Stimulated activated CD4-positive, alpha-beta T cell treated with anti-CD3 and anti-CD28 coated beads, Interleukin-15, amount 100 ng/mL, for 1 hour (primary cell): Measurements from ENCODE around the gene TAPT1.
"Not testable (repeated sequence)": the region's sequence is repeated elsewhere in the genome, so short reads cannot be mapped to it uniquely, and the experiment has no call there.

Source experiments
- DNase-seq, 2 donors: peaks; one replicate each; pipeline ENCODE4 v3.0.0-alpha.2; 2020; ENCODE audit warnings: low read depth in 1 of 2, low spot score in 1 of 2

Gene TAPT1

DNA sequence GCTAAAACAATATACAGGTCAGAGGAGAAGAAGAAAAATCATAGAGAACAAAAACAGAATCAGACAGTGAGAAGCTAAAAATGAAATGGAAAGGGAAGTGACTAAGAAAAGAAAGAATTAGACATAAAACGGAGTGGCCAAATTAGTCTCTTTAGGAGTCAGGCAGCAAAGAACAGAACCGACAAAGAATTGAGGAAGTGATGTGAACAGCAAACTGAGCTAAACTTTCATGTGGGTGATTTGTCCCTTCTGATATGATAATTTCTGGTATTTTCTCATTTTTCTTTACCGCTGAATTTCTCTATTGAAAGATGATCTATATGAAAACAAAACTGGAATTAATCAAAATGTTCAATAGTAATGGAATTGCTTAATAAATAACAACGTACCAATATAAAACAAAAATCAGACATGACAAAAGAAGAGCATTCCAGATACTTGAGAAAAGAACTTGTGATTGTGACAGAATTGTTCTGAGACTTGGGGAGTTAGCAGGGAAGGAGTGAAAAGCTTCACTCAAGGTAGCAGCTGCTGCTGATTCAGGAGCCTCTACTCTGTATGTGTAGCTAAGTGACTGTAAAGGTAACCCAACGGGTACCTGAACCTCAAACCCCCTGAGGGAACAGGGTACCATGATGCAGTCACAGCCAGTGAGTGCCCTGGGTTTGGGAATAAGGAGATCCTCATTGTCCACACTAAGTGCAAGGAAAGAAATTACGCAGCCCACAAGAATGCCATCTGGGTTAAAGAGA lies 8.8 kb downstream of the TAPT1 start:
- no peak for DNase-seq

DNA sequence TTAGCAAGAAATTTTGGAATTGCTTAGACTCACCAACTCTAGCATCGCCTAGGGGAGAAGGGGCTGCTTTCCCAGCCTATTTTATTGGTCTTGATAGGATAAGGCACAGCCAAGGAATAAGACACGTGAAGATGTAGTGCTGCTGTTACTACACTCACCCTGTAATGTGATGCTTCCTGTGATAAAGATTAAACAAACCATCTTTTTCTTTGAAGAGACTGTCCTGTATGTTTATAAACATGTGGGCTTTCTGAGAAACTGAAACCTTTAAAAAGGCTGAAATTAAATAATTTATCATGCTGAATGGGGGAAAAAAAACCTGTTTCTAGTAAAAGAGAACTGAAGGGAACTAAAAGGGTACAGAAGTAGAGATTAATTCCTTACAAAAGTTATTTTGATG lies 13.2 kb downstream of the TAPT1 start:
- no peak for DNase-seq

DNA sequence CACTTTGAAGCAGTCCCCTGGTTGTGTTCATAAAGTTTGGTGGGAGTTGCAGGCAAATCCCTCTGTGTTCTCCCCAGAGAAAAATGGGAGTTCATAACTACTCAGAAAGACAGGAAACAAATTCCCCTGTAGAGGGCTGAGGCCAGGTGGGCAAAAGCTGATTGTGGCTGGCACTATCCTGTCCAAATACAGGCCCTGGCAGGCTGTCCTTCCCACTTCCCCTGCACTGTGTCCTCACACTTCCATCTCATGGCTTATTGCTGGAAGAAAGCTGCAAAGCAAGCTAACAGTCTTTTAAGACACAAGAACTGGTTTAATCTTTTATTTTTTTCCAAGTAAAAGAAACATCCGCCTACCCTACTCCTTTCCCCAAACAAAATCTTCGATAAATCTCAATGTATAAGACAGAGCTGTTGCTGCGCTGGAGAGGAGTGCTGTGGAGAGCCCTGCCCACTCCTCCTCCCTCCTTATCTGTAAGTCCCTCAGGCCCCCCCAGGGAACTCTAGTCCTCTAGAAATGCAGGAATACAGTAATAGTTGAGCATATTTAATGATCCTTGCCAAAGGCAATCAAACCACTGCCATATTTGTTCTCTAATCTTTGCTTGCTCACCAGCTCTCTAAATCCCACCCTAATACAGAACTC lies 14.0 kb downstream of the TAPT1 start:
- no peak for DNase-seq

DNA sequence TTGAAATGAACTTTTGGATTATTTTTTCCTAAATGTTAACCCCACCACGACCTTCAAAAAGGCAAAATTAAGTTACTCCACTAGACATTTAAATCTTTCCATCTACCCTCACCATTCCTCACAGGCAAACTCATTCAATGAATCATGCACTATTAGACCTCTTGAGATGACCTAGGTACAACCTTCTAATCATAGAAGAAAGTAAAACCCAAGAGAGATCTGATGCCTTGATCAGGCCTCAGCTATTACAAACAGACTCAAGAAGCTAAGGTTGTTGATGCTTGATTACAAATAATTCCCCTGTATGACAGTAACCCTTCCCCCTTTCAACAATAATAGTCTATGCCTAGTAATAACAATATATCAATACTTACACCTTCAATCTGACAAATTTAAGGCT lies 18.9 kb downstream of the TAPT1 start:
- no peak for DNase-seq

DNA sequence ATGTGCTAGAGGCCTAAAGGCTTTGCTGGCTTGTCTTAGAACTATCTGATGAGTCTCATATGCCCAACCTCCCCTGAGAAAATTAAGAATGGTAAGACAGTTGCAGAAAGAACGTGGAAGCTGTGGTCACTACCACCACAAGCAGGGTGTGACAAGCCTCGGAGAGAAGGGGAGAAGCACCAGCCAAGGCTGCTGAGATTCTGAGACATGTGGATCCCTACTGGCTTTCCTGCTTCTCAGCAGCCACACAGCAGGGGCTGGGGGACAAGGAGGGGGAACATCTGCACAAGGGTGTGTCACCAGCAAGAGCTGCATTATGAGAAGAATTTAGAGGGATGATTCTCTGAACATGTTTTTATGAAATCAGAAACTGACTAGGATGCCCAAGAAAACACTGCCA lies 19.4 kb downstream of the TAPT1 start:
- DNase-seq = no peak

DNA sequence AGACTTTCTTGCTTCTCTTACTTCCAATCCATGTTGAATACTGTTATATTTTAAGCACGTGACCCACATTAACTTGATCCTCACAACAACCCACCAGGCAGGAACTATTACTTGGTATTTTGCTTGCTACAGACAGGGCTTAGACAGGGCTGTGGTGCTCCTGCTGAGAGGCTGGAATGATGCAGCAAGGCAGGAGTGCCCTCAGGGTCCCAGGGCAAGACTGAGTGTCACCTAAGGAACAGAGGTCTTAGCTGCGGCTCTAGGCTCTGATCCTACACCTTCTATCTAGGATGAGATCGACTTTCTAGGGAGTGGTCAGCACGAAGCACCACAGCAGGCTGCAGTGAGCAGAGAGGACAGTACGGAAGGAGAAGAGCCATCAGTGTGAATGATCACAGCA lies 20.0 kb downstream of the TAPT1 start:
- no peak for DNase-seq

DNA sequence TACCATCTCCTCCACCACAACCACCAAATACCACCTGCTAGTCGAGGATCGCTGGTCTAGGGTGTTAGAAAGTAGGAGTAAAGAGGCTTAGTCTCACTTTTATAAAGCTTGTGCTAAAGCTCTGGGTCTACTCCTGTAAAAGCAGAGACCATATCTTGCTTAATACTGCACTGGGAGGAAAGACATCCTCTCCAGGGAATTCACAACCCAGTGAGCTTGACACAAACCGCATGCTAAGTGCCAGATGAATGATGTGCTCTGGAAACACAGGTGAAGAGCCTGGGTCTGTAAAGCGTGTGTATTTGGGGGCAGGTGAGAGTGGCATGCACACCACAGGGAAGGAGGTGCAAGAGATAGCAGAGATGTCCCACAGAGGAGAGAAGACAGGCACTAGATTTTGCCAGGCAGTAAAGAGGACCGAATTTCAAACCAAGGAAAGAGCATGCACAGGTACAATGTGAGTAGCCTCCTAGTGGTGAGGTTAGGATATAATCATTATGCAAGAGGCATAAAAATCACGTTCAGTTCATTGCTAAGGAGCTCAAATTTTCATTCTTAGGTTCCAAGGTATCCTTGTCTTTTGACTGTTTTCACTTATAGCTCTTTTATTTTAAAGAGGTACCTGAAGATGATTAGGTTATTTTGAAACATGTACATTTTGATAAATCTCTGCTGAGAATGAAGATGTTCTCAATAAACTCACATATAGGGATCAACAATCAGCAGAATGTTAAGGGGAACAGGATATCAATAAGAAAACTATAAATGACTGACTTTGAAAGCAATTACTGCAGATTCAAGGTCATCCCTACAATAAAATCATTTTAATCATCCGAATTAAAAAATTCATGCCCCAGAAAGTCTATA lies 20.7 kb downstream of the TAPT1 start:
- no peak for DNase-seq

DNA sequence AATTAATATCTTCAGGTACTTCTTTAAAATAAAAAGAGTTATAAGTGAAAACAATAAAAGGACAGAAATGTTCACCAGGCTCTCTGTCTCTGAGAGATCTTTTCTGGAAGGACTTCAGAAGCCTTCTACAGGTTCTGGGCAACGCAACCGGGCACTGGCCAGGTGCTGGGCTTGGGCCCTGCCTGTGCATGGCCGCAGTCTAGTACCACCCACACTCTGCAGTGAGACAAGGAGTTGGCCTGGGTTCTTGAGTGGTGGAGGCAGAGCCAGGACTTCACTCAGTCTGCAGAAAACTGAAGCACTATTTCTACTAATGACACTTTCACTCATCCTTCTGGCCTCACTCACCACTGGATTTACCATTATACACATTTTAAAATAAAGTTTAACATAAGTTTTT lies 21.8 kb downstream of the TAPT1 start:
- no peak for DNase-seq

DNA sequence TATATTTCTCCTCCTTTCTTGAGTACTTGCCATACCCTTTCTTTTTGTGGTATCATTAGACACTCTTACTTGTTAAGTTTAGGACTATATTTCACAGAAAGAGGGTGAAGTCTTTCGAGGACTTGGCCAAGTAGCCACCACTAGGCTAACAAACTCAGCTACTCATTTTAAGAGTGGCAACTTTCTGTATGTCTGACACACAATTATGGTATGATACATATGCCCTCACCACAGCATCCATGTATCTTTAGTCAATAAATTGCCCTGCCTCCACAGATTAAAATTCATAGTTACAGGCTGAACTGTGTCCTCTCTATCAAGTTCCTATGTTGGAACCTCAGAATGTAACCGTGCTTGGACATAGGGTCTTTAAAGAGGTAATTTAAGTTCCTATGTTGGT lies 23.2 kb downstream of the TAPT1 start:
- DNase-seq = no peak

DNA sequence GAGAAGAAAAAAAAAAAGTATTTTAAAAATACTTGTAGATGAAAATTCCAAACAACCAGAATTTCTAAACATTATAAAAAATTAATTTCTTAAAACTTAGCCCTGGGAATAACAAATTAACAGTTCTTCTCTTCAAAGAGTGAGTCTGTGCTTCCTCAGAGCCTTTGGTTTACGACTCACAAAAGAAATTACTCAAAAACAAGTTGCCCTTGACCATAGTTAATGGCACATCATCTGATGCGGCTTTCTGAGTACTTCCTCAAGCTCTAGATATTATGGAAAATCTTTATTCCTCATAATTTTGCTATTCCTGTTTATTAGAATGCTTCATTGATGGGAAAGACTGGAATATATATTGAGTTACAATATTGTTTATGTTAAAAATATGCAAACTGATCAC lies 23.7 kb downstream of the TAPT1 start:
- no peak for DNase-seq

DNA sequence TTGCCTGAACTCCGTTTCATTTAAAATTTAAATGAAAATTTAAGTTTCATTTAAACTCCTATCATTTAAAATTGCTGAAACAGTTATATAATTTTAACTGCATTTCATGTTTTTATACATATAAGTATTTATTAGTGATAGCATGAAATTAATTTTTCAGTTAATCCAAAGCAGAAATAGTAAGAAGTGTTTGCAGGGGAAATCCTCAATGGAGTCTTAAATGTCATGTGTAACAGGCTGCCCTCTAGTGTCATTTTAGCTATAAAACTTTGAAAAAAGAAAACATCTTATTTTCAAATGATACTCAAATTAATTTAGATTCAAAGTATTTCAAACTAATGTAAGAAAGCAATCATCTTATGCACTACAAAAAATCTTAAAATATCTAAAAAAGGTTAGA lies 27.2 kb downstream of the TAPT1 start:
- DNase-seq = no peak

DNA sequence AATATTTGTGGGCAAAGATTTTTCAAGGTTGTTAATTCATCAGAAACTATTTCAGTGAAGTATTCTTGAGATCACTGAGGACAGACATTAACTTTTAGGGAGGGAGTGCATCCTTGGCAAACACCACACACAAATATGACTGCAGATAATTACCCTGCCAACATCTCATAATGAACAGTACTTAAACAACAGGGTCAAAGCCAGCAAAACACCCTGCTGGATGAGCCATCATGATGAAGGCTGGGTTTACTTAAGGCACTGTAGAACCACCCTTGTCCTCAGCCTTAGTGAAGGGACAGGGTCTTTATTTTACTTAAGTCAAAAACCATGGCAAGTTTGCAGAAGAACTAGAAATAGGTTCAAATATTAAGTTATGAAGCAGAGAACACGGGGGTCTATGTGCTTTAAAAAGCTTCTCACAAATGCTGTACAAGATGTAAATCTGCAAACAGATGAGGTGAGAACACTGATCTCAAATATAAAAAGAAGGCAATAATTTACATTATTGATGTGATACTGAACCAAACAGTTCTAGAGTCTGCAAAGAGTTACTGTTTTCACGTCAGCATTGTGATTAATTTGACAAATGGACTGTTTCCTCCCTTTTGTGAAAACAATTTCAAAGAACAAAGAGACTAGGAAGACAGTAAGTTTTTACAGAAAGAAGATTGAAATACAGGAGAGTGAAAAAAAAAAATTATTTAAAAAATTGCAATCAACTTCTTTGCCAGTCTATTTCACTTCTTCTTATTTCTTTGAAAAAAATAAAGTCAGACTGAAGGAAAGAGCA lies 28.2 kb downstream of the TAPT1 start:
- DNase-seq = no peak

DNA sequence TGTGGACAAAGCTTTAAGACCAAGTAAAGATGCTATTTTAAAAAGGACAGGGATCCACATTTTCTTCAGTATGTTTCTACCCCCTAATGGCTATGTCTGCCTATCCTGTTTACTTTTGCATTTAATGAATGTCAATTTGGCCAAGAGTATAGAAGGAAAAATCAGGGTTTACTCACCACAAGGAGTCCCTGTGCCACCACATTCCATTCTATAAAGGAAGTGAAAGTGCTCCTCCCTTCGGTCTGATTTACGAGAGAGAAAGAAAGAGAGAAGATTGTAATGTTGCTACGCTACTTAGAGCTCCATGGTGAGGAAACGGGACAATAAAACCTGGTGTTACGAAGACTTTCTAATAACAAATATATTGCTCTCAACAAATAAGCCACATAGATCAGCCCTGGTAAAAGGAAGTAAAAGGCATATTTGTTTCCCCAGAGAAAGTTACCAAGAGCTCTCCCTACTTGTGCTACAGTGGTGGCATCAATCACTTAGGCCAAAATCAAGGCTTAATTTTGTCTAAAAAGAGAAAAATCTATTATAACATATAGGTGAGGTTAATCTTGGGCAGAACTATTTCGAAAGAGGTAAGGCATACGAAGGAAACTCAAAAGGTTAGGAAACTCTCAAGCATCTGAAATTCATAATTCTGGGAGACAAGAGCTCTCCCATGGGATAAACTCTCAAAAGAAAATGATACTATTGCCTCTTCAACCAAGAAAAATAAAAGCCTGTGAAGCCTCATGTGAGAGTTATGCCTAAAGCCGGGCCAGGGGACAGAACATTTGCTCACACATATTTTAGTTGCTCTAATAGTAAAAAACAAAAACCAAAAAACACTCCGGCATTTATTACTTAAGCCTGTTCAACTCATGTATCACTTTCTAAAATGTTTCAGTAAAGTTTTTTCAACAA lies 29.5 kb downstream of the TAPT1 start:
- DNase-seq = no peak

DNA sequence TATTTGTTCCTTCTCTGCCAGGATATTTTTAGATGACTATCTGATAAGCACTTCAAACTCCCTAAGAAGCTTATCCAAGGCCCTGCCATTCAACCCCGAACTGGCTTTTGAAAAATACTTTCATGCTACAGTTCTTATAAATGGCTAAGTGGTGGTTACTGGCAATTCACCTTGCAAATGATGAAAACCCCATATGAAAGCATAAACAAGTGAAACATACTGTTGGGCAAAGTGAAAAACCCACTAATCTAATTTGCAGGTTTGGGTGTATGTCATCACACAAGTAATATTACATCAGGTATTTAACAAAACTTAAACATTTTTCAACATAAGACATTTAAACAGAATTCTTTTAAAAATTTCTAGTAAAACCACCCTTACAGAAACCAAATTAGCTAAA lies 31.1 kb downstream of the TAPT1 start:
- DNase-seq = no peak

DNA sequence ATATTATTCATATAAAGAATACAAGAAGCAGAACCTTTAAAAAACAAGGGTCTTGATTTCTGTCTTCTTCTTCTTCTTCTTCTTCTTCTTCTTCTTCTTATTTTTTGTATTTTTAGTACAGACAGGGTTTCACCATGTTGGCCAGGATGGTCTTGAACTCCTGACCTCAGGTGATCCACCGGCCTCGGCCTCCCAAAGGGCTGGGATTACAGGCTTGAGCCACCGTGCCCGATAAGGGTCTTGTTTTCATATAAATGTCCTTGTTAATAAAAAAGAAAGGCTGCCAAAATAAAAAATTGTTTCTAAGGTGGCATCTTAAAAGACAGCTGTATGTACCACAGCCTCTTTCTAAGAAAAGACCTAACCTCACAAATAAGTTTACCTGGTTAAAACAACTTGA lies 31.5 kb downstream of the TAPT1 start:
- not testable (repeated sequence) for DNase-seq

DNA sequence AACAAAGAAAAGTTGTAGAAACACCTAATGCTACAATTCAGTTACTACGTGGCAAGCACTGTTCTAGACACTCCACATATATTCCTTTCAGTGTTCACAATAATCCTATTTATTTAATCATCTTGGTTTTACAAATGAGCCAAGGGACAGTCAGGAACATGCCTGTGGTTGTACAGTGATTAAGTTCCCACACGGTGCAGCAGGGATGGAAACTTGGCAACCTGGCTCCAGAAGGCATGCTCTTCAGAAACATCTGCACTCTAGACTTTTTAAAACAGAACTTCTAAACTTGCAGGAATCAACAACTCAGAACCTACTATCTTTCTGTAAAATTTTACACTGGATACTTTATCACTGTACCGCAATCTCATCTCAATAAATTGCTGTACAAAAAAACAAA lies 32.1 kb downstream of the TAPT1 start:
- no peak for DNase-seq

DNA sequence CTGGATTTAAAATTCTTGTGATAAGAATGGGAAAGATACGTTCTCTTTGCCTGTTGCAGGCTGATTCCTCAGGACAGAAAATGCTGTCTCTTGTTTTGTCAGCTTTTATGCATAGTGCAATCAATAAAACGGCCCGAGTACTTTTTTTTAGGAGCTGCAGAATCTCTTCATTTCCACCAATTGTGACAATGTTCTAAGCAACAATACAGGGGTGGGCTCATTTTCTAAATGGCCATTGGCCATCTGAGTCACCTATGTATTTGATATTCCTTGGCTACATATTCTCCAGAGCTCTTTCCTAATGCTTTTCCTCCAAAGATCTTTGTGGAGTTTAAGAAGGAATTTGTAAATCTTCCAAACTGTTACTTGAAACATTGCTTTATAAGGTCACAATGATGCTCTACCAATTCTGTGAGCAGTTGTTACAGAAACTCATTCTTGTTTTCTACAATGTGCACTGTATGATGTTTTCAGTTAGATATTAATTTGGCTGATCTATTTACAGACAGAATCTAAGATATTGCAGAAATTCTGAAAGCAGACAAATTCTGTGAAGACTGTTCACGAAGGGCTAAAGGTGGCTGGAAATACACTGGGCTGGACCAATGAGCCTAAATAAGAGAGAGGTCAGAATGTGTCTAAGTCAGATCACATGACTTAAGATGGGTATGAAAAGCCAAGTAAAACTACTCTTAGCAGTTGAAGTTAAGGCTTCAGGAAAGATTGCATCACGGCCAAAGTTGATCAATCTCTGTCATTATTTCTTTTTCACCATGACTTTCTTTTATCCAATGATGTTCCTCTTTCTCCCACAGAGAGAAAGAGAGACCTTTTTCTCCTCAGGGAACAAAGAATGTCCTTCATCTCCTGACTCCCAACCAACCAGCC lies 33.4 kb downstream of the TAPT1 start:
- no peak for DNase-seq

DNA sequence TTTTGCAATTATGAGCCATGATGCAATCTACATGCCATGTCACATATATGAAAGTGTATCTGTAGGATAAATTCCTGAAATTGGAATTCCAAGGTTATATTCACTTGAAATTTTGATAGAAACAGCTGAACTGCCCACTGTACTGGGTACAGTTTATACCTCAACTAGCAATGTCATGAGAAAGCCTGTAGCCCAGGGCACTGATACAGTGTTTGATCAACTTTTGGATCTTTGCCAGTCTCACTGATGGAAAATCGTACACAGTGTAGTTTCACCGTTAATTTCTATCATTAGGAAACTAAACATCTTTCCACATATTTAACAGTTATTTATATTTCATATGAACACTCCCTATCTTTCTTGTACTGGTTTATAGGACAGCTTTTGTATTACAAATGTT lies 34.2 kb downstream of the TAPT1 start:
- no peak for DNase-seq

DNA sequence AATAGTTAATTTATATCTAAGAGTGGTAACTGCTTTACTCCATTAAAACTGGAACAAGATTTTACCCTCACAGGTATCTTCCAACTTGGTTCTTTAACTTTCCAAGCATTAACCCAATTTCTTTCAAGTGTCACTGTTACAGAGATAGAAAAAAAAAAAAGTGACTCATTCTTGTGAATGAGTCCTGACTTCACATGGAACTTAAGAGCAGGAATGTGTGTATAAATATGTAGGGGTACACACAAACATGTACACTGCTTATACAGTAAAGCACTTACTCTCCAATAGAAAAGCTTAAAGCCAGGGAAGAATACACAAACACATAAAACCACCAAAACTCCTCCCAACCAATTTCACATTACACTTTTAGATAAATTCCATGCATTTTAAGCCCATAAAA lies 38.8 kb downstream of the TAPT1 start:
- DNase-seq = no peak
